Retinal pigment epithelial cell (primary cell): ENCODE measurements around the gene STOX1.

Experiments used
- DNase-seq: peaks from one replicate; pipeline ENCODE4 v3.0.0-alpha.2; 2010; ENCODE audit warnings: low read depth
- H3K4me3 ChIP-seq: 2 replicates; pipeline ENCODE4 v1.5.1; 2011; ENCODE audit warnings: mild to moderate bottlenecking, low read length, control low read depth, moderate library complexity
- CTCF ChIP-seq: conservative IDR thresholded peaks from 2 replicates; pipeline ENCODE4 v1.5.1; 2011; ENCODE audit warnings: low read depth, low read length, control low read depth, inconsistent platforms

The STOX1 gene

GRCh38 chr10:68880181-68880580, 52.9 kb downstream of the STOX1 start:
- no peak for TF ChIP-seq CTCF
- DNase-seq, result no peak
- H3K4me3 ChIP-seq, result no peak overlapping the region

- no peak overlapping the region for H3K4me3 ChIP-seq
- DNase-seq, result no peak
- no peak for TF ChIP-seq CTCF
These were observed 67.7 kb downstream of the STOX1 start for GRCh38 chr10:68895041-68895440.

- DNase-seq, result no peak
- TF ChIP-seq CTCF, result peak; percentile 56
- no peak overlapping the region for H3K4me3 ChIP-seq
These were observed 70.0 kb downstream of the STOX1 start for GRCh38 chr10:68897336-68897741.

- DNase-seq, result no peak
- H3K4me3 ChIP-seq, result no peak overlapping the region
- TF ChIP-seq CTCF, result no peak
These were observed 71.9 kb downstream of the STOX1 start for GRCh38 chr10:68899186-68899745.

- DNase-seq, result peak; percentile 51
- H3K4me3 ChIP-seq, result peak overlapping the region; percentile 93
- no peak for TF ChIP-seq CTCF
These were observed 73.2 kb downstream of the STOX1 start for GRCh38 chr10:68900427-68901104.

GRCh38 chr10:68901105-68901927, 74.0 kb downstream of the STOX1 start, which contains the start of gene DDX50:
DDX50 (plus strand) TSS chr10:68901315; CDS start chr10:68901385, 70 bp downstream.
- DNase-seq, result peak; percentile 99
- peak within 1 kb of the TSS; percentile 93 for H3K4me3 ChIP-seq
- peak; percentile 7 for TF ChIP-seq CTCF
